ENCODE measurements around the gene PER3.

- TF ChIP-seq POLR2A (IDR thresholded peaks at IDR 0.05) = no peak
- TF ChIP-seq CTCF (IDR thresholded peaks at IDR 0.05) = no peak
Measured at GRCh38 chr1:7753641-7754040, 30.4 kb upstream of the PER3 start.
